Body of pancreas (tissue), 4 donors: Measurements from ENCODE around the gene HIVEP2.

Experiments
- POLR2A ChIP-seq, 3 donors: fragments of 450-650 bp; IDR thresholded peaks; one replicate each; pipeline ENCODE4 v1.6.1; 2016; ENCODE audit warnings: antibody characterized with exemption in 3 of 3, mild to moderate bottlenecking in 2 of 3
- TF ChIP-seq, protein P1 (sequence below), 7 experiments: fragments of 450-650 bp in 4 of 7; fragments of 200-600 bp in 3 of 7; sonication (generic) in 3 of 7; IDR thresholded peaks; one replicate each; pipeline ENCODE4 v1.5.1; 2016 to 2019; ENCODE audit warnings: antibody characterized with exemption in 7 of 7

DNA sequence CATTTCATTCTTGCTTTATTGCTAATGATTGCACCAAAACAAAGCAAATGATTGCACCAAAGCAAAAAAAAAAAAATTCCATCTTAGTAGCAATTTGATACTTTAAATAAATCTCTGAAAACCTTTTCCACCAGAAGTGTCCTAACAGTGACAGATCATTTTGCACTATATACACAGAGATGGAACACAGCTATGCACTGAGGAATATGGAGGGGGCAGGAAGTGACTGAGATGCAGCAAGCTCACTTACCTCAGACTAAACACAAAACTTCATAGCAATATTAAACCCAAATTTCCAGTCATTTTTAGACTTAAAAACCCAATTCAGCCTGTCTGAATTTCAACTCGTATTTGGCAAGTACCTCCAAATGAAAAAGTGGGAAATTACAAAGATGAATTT, 41.2 kb downstream of the HIVEP2 start:
- no peak for TF ChIP-seq POLR2A (IDR thresholded peaks at IDR 0.05)
- TF ChIP-seq, protein P1, sequence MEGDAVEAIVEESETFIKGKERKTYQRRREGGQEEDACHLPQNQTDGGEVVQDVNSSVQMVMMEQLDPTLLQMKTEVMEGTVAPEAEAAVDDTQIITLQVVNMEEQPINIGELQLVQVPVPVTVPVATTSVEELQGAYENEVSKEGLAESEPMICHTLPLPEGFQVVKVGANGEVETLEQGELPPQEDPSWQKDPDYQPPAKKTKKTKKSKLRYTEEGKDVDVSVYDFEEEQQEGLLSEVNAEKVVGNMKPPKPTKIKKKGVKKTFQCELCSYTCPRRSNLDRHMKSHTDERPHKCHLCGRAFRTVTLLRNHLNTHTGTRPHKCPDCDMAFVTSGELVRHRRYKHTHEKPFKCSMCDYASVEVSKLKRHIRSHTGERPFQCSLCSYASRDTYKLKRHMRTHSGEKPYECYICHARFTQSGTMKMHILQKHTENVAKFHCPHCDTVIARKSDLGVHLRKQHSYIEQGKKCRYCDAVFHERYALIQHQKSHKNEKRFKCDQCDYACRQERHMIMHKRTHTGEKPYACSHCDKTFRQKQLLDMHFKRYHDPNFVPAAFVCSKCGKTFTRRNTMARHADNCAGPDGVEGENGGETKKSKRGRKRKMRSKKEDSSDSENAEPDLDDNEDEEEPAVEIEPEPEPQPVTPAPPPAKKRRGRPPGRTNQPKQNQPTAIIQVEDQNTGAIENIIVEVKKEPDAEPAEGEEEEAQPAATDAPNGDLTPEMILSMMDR (IDR thresholded peaks at IDR 0.05): no peak
